Measurements from ENCODE around the gene PSMD8.

DNA sequence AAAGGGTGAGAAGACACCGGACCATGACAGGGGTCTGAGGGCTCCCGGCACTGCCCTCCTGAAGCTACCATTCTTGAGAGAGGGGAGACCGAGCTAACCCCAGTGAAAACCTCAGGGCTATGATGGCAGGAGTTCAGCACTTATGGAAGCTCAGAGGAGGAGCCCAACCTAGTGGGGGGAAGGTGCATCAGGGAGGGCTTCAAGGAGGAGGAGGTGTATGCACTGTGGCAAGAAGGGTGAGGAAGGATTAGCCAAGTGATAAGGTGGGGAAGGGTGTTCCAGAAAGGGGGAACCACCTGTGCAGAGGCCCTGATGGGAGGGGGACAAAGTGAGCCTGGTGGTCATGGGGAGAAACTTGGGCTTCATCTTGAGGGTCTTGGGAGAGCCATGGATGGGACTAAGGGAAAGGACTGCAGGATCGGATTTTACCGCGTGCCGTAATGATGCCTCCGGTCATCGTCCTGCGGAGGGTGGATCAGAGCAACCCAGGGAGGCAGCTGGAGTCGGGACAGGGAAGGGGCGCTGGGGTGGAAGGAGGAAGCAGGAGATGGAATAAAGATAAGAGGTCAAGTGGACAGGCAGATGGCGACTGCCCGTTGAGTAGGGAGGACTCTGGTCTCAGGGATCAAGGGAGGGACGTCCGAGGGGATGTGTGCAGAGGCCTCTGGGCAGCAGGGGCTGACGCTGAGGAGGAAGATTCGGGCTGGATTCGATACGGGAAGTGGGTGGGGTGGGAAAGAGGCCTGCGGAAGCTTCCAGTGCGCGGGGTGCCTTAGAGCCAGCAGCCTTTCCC, 13.3 kb upstream of the PSMD8 start:
- TF ChIP-seq, protein P1, sequence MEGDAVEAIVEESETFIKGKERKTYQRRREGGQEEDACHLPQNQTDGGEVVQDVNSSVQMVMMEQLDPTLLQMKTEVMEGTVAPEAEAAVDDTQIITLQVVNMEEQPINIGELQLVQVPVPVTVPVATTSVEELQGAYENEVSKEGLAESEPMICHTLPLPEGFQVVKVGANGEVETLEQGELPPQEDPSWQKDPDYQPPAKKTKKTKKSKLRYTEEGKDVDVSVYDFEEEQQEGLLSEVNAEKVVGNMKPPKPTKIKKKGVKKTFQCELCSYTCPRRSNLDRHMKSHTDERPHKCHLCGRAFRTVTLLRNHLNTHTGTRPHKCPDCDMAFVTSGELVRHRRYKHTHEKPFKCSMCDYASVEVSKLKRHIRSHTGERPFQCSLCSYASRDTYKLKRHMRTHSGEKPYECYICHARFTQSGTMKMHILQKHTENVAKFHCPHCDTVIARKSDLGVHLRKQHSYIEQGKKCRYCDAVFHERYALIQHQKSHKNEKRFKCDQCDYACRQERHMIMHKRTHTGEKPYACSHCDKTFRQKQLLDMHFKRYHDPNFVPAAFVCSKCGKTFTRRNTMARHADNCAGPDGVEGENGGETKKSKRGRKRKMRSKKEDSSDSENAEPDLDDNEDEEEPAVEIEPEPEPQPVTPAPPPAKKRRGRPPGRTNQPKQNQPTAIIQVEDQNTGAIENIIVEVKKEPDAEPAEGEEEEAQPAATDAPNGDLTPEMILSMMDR (IDR thresholded peaks at IDR 0.05), result no peak
- TF ChIP-seq POLR2AphosphoS5 (IDR thresholded peaks at IDR 0.05), result no peak

Measured in prostate gland (tissue), 2 donors.